SH-SY5Y (cell line): Measurements from ENCODE around the gene HBM.

ENCODE experiments used
- GATA2 ChIP-seq: IDR thresholded peaks from 2 replicates; pipeline ENCODE4 v1.6.1; 2011; ENCODE audit warnings: mild to moderate bottlenecking, low read depth, low read length
- GATA3 ChIP-seq: IDR thresholded peaks from 2 replicates; pipeline ENCODE4 v1.6.1; 2011; ENCODE audit warnings: low read depth, mild to moderate bottlenecking, low read length, moderate library complexity

The HBM gene

DNA sequence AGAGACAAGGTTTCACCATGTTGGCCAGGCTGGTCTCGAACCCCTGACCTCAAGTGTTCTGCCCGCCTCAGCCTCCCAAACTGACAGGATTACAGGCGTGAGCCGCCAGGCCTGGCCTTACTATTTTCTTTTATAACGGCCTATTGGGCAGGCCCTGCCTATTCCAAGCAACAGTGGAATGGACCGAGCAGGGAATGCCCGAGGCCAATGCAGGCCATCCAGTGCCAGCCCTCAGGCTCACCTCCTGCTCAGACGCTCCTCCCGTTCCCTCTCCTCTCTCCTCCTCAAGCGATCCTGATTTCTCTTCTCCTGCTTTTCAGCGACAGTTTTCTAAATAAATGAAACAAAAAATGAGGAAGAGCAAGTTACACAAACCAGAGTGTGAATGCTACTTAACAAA, 26.9 kb downstream of the HBM start:
- no peak for TF ChIP-seq GATA2

DNA sequence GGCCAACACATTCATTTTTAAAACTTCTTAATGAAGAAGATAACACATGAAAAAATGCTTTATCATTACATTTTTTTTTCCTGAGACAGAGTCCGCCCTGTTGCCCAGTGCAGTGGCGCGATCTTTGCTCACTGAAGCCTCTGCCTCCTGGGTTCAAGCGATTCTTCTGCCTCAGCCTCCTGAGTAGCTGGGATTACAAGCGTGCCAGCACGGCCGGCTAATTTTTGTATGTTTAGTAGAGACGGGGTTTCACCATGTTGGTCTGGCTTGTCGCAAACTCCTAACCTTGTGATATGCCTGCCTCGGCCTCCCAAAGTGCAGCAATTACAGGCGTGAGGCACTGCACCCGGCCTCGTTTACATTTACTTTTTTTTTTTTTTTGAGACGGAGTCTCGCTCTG, 27.7 kb downstream of the HBM start:
- no peak for TF ChIP-seq GATA2
- TF ChIP-seq GATA3: no peak

DNA sequence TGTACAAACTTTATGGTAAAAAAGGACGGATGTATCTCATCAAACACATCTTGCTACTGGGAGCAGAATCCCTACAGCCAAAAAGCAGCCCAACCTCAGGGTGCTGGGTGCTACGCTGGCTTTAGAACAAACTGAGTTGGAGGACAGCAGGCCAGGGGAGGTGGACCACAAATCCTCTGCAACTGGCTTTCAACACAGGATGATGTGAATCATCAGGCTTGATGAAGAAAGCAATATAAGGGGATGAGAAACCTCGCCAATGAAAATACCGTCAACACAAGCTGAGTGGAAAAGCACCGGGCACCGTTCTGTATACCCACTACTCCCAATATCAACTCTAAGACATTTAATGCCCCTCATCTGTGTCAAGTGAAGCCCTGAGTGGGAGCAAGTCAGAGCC, 28.7 kb downstream of the HBM start:
- TF ChIP-seq GATA2 (no peak), GATA3 (no peak)

DNA sequence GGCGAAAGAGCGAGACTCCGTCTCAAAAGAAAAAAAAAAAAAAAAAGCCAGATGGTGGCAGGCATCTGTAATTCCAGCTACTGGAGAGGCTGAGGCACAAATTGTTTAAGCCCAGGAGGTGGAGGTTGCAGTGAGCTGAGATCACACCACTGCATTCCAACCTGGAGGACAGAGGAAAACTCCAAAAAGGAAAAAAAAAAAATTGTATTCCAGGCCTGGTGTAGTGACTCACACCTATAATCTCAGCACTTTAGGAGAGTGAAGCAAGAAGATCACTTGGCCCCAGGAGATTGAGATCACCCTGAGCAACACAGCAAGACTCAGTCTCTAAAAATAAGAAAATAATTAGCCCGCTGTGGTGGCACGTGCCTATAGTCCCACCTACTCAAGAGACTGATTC, 34.6 kb downstream of the HBM start:
- TF ChIP-seq GATA3 (no peak), GATA2 (no peak)

DNA sequence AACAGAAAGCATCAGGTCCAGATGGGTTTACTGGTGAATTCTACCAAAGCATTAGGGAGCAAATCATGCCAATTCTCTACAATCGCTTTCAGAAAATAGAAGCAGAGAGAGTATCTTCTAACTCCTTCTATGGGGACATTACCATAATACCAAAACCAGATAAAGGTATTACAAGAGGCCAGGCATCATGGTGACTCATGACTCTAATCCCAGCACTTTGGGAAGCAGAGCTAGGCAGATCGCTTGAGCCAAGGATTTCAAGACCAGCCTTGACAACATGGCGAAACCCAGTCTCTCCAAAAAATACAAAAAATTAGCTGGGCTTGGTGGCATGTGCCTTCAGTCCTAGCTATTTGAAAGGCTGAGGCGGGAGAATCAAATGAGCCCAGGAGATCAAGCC, 37.5 kb downstream of the HBM start:
- TF ChIP-seq GATA2: no peak
- TF ChIP-seq GATA3: no peak

DNA sequence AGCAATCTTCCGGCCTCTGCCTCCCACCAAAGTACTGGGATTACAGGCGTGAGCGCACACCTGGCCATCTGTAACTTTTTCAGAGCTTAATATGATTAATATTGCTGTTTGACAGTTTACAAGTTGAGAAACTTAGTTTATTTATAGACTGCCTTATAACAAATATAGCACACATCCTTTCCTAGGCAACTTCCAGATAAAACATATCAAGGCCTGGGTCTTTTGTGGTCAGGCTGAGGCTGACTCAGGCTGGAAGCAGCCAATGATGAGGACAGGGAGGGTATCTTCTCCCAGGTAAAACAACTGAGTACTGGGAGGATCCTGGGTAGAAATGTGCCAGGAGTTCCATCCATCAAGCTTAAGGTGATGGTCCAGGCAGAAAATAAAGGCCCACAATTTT, 47.2 kb downstream of the HBM start:
- TF ChIP-seq GATA2: no peak
- no peak for TF ChIP-seq GATA3
